Posterior vena cava (tissue), 2 donors: Measurements from ENCODE around the gene SUPT3H. TPM values are rescaled to one million over a fixed set of nuclear protein-coding genes. Genes with fewer than 3 reads are reported as not detected.
"Not testable (repeated sequence)": the region's sequence is repeated elsewhere in the genome, so short reads cannot be mapped to it uniquely, and the experiment has no call there.

Experiments
- DNase-seq: peaks from one replicate; pipeline ENCODE4 v3.0.0-alpha.2; 2020; ENCODE audit warnings: low spot score
- intact Hi-C, 2 donors: fragments of 100-400 bp; cut with DNase I; formaldehyde crosslinking; loops; one replicate each; pipeline versions ENCODE4 v1.14.1 to v1.14.2; 2022 to 2023
- total RNA-seq, 2 donors: library from RNA; stranded (reverse); fragmentation: NEBNext Ultra II Directional; extraction: Animal tissue kit (Norgen Biotek cat#: 25700); gene quantifications; one replicate each; pipeline ENCODE4 v1.2.1, GENCODE V29; 2021
- donor health status: DM: yes; HTN: yes; CAD: no.
- donor health status: DM: yes; HTN: yes; CAD: no.

The SUPT3H gene
- total RNA-seq, 2 donors from 2014 or later = 7.9 to 10.3 TPM

DNA sequence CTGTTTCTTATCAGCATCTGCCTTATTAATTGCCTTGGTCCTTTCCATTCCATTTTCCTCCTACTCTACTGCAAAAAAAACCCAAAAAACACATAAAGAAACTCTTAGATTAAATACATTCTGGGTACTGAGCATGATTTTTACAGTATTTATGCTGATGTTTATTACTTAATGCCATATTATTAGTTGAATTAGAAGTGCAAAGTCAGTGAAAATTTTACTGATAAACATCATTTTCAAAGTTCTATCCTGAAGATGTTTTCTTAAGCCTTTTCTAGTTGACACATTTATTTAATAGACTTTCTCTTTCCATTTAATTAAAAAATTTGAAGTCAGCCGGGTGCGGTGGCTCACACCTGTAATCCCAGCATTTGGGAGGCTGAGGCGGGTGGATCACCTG, 285.6 kb downstream of the SUPT3H start:
- no peak for DNase-seq
- intact Hi-C loops = no loop called here

- DNase-seq = no peak
- intact Hi-C loops = no loop called here
Measured at GRCh38 chr6:45086360-45087084, 291.2 kb downstream of the SUPT3H start.

DNA sequence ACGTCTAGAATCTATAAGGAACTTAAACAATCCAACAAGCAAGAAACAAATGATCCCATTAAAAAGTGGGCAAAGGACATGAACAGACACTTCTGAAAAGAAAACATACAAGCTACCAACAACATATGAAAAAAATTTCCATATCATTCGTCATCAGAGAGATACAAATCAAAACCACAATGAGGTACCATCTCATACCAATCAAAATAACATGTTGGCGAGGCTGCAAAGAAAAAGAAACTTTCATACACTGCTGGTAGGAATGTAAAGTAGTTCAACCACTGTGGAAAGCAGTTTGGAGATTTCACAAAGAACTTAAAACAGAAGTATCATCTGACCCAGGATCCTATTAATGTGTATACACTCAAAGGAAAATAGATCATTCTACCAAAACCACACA, 293.5 kb downstream of the SUPT3H start:
- intact Hi-C loops = no loop called here
- no peak for DNase-seq

DNA sequence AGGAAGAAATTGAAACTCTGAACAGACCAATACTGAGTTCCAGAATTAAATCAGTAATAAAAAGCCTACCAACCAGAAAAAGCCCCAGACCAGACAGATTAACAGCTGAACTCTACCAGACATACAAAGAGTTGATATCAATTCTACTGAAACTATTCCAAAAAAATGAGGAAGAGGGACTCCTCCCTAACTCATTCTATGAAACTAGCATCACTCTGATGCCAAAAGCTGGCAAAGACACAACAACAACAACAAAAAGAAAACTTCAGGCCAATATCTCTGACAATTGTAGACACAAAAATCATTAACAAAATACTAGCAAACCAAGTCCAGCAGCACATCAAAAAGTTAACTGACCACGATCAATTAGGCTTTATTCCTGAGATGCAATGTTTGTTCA, 295.6 kb downstream of the SUPT3H start:
- intact Hi-C loops = no loop called here

GRCh38 chr6:45081634-45082033, 296.1 kb downstream of the SUPT3H start:
- no peak for DNase-seq
- intact Hi-C loops = no loop called here

More for the DNA sequence above, 295.6 kb downstream of the SUPT3H start:
- DNase-seq = no peak

- no peak for DNase-seq
- intact Hi-C loops = no loop called here
Measured at GRCh38 chr6:45078432-45078831, 299.3 kb downstream of the SUPT3H start.

GRCh38 chr6:45076217-45076930, 301.4 kb downstream of the SUPT3H start:
- intact Hi-C loops = no loop called here
- no peak for DNase-seq

GRCh38 chr6:45075246-45075645, 302.5 kb downstream of the SUPT3H start:
- DNase-seq = no peak
- intact Hi-C loops = no loop called here

GRCh38 chr6:45074439-45074838, 303.3 kb downstream of the SUPT3H start:
- DNase-seq = no peak
- intact Hi-C loops = no loop called here

- DNase-seq = no peak
- intact Hi-C loops = no loop called here
Measured at GRCh38 chr6:45073771-45074170, 304.0 kb downstream of the SUPT3H start.

DNA sequence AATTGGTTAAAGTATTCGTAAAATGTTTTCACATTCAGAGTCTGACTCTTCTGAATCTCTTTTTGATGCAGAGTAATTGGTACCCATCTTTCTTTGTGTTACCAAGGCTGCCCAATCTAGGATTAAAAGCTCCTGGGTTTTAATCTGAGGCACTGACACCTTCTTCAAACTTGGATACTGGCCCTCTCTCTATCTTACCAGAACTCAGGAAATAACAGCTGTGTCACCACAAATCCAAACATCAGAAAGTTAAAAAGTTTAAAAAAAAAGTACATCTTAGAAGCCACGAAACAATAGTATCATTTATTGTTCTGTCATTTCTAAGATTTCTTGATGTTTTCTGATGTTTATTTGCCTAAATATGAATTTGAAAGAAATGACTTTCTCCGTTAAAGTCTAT, 305.1 kb downstream of the SUPT3H start:
- intact Hi-C loops = no loop called here
- DNase-seq = no peak

DNA sequence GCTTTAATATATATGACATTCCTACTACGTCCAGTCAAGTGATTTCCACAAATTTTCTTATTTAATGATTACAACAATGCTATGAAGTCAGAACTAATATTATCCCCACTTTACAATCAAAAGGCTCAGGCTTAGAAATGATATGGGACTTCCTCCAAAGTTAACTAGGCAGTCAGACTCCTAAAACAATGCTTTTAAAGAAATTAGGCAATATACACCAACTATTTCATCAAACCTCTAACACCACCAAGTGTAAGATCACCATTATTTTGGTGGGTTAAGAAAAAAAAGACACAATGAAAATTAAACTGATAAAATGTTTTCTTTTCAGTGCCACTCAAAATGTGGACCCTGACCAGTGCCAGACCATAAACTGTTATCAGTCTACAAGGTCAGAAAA, 305.7 kb downstream of the SUPT3H start:
- intact Hi-C loops = no loop called here
- DNase-seq = no peak

DNA sequence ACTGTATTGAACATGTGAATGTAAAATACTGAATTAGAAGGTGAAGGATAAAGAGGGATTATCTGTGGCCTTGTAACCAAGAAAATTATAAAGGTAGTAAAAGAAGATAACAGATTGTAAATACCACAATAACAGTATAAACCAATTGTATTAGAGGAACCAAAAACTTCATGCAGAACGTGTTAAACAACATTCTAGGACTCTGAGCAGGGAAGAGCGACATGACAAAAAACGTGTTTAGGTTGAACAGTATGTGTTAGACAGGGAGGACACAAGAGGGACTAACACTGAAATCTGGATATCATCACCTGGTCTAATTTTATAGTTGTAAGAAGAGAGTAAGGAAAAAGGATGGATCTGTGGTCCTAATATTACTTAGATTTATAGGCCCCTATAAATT, 308.6 kb downstream of the SUPT3H start:
- DNase-seq = no peak
- intact Hi-C loops = no loop called here

GRCh38 chr6:45067446-45067845, 310.3 kb downstream of the SUPT3H start:
- DNase-seq, intact Hi-C loops: not testable (repeated sequence)

GRCh38 chr6:45062659-45063058, 315.1 kb downstream of the SUPT3H start:
- intact Hi-C loops = not testable (repeated sequence)
- peak; percentile 62 for DNase-seq

DNA sequence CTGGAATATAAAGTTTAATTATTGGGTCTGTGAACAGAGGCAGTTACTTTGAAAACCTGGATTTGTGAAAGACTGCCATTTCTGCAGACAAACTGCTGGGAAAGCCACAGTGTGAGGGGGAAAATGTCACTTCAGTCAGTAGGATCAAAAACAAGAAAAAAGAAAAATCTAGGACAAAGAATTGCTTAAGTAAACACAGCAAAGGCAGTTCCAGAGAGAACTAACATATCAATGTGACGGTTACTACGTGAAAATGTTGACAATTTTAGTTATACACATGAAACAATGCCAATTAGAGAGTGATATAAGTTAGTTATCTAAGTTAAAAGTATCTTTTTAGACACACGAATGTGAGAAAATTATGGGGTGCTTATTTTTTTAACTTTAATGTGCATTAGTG, 320.0 kb downstream of the SUPT3H start:
- no peak for DNase-seq
- intact Hi-C loops = no loop called here

- intact Hi-C loops = no loop called here
- no peak for DNase-seq
Measured at GRCh38 chr6:45054610-45055009, 323.1 kb downstream of the SUPT3H start.

GRCh38 chr6:45052325-45052724, 325.4 kb downstream of the SUPT3H start:
- intact Hi-C loops = no loop called here
- no peak for DNase-seq

DNA sequence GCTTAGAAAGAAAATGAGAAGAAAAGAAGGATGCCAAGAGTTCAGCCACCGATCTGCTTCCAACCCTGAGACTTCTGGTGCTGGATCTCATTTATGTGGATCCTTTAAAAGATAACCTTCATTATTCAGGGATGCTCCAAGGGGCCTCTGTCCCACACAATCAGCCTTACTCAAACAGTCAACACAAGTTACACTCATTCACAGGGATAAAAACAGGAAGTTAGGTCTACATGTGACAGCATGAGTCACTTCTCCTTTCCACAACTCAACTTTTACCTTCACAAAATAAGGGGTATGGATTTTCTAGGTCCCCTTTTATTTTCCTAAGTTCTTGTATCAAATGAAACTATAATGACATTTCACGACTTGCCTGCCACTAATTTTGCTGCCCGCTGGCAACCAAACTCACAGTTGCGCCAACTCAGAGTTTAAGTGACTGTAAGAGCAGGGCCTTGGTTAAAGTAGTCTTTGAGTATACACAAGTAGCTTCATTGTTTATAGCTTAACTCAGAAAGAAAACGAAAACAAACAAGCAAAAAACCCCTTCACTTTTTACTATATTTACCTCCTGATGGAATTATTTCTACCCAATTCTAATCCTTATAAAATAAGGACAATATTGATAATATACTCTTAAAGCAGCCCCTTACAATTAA, 328.4 kb downstream of the SUPT3H start:
- no peak for DNase-seq
- intact Hi-C loops = no loop called here

GRCh38 chr6:45047573-45047972, 330.2 kb downstream of the SUPT3H start:
- no peak for DNase-seq
- intact Hi-C loops = no loop called here

DNA sequence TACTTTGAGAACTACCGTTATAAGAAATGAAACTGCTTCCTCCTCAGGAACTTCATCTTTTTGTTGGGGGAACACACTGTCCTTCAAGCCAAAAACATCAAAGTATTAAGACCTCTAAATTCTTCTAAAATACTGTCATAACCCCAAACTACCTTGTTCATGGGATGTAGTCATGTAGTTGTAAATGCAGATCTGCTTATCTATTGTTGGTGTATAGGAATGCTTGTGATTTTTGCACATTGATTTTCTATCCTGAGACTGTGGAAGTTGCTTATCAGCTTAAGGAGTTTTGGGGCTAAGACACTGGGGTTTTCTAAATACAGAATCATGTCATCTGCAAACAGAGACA, 332.5 kb downstream of the SUPT3H start:
- intact Hi-C loops = no loop called here

More for the DNA sequence above, 332.5 kb downstream of the SUPT3H start:
- DNase-seq = no peak
